LNCAP (cell line): ENCODE results near the gene LPCAT1.

Experiments used
- TF ChIP-seq, protein P1 (sequence below): fragments of 450-650 bp; IDR thresholded peaks from 2 replicates; pipeline ENCODE4 v1.5.1; 2017; ENCODE audit warnings: mild to moderate bottlenecking

The LPCAT1 gene

DNA sequence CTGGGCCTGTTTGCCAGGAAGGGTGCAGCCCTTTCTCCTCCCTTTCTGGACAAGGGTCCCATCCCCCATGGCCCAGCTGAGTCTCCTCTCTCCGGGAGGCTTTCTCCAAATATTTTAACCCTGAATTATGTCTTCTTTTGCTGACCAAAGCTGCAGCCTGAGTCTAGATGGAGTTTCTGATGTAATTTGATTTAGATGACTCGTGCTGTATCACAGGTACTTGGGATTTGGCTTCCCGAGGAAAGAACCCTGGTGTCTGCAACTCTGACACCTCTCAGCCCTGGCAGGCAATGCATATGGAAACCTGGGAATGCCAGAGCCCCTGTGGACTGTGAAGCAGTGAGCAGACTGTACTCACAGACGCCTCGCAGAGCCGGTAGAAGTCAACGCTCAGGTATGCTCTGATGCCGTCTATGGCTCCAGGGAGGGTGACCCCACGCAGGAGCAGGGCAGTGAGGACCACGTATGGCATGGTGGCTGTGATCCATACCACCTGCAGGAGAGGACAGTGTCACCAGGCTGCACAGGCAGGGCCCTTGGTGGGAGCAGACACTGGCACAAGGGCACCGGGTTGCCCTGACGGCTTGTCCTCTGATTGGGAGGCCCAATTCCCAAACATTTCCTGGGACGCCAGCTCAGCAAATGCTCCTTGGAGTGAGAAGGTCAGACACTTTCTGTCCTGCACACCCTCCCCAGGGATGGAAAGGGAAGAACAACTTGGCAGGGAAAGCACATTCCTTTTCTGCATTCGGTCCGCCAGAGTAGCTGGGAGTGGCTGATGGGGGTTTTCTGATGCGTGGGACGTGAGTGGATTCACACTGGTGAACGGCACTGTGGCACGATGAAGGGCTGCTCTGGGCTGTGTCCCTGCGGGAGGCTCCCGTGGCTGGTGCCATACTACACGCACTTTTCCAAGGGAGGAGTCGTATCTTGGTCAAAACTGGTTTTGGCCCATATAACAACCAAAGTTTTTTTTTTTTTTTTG lies 103.3 kb downstream of the LPCAT1 start:
- TF ChIP-seq, protein P1, sequence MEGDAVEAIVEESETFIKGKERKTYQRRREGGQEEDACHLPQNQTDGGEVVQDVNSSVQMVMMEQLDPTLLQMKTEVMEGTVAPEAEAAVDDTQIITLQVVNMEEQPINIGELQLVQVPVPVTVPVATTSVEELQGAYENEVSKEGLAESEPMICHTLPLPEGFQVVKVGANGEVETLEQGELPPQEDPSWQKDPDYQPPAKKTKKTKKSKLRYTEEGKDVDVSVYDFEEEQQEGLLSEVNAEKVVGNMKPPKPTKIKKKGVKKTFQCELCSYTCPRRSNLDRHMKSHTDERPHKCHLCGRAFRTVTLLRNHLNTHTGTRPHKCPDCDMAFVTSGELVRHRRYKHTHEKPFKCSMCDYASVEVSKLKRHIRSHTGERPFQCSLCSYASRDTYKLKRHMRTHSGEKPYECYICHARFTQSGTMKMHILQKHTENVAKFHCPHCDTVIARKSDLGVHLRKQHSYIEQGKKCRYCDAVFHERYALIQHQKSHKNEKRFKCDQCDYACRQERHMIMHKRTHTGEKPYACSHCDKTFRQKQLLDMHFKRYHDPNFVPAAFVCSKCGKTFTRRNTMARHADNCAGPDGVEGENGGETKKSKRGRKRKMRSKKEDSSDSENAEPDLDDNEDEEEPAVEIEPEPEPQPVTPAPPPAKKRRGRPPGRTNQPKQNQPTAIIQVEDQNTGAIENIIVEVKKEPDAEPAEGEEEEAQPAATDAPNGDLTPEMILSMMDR, result no peak

DNA sequence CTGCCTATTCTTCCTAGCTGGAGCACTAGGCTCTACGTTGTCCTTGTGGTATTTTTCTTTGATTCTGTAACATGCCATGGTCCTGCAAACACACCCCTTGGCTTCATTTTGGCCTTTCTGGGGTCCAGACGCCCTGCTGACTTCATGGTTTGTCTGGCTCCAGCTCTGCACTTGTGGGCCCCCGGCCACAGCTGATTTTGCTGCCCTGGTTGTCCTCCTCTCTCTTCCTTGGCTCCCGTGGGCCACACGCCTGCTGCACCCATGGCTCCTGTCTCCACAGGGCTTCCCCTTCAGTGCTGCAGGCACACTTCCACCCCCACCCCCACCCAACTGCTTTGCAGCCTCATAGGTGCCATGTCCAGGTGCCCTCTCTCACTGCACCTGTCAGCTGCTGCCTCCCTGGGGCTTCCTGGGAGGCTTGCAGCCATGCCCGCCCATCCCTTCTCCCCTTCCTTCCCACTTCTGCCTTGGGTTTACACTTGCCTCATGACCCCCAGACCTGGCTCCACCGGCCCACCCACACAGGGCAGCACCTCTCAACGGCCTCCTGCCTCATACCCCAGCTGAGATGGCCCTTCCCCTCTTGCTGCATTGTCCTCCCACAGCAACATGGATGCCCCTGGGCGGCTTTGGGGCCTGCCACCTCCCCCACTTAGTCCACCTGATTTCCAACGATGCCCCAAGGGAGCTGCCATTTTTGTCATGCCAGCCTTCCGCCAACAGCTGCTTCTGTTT lies 104.1 kb downstream of the LPCAT1 start:
- TF ChIP-seq, protein P1, result no peak

DNA sequence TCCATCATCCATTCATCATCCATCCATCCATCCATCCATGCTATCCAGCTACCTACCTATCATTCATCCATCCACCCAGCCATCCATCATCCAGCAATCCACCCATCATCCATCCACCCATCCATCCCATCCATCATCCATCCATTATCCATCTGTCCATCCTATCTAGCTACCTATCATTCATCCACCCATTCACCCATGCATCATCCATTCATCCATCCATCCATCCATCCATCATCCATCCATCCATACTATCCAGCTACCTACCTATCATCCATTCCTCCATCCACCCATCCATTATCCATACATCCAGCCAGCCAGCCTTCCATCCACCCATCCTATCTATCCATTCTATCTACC lies 104.9 kb downstream of the LPCAT1 start:
- TF ChIP-seq, protein P1, result no peak

DNA sequence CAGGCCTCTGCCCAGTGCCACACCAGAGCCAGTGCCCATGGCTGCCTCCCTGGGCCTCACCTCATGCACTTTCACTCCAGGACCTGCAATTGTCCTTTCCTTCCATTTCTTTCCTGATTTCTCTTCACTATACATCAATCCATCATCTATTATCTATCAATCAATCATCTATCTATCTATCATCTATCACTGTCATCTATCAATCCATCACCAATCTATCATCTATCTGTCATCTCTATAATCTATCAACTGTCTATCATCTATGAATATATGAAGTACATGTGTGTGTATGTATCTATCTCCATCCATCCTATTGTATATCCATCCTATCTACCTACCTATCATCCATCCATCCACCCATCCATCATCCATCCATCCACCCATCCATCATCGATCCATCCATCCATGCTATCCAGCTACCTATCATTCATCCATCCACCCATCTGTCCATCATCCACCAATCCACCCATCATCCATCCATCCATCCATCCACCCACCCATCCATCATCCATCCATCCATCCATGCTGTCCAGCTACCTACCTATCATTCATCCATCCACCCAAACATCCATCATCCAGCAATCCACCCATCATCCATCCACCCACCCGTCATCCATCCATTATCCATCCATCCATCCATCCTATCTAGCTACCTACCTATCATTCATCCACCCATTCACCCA lies 105.4 kb downstream of the LPCAT1 start:
- TF ChIP-seq, protein P1, result no peak

DNA sequence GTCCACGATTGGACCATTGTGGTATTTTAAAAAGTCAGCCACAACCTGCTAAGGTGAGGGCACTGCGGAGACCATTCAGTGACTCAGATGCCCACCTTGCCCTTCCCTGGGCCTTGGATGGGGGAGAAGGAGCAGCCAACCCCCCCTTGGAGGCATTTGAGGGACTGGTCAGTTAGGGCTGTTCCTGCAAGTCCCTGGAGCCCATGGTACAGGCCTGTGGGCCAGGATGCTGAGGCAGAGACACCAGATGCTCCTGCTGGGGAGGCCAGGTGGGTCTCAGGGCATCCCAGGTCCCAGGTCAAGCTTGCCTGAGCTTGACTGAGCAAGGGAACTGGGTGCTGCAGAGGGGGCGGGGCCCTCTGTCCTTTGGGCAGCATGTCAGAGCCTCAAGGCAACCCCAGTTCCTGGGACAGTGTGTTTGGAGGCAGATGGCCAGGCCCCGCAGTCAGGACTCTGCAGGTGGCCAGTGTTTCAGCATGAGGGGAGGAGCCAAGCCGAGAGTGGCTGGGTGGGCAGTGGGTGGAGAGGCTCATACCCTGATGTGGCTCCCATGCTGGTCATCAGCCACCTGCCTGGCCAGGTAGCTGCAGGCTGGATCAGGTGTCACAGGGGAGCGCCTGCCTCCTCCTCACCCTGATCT lies 106.1 kb downstream of the LPCAT1 start:
- TF ChIP-seq, protein P1, result no peak

DNA sequence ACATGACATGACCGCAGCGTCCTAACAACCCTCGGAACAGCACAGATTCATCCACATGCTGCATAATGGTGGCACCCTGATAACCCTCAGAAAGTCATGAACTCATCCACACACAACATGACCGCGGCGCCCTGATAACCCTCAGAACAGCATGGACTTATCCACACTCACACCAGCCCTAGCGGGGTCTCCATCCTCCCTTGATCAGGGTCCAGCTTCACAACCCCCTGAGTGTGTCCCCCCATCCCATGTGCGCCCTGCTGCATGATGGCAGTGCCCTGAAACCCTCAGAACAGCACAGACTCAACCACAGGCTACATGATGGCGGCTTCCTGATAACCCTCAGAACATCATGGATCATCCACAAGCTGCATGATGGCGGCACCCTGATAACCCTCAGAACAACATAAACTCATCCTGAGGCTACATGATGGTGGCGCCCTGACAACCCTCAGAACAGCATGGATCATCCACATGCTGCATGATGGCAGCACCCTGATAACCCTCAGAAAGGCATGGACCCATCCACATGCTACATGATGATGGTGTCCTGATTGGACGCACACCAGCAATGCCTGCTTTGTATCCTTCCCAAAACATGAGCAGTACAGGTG lies 106.8 kb downstream of the LPCAT1 start:
- TF ChIP-seq, protein P1, result no peak
